ENCODE measurements around the gene NYAP1. TPM values are rescaled to one million over a fixed set of nuclear protein-coding genes. Genes with fewer than 3 reads are reported as not detected.

Gene NYAP1
- total and polyA plus RNA-seq, 7 donors = 0.23 to 1.6 (median 1.4) TPM; not detected in 1

GRCh38 chr7:100489824-100490223 lies 6.1 kb downstream of the NYAP1 start:
- TF ChIP-seq EP300 (IDR thresholded peaks at IDR 0.05) (no peak), POLR2AphosphoS5 (IDR thresholded peaks at IDR 0.05) (no peak), CTCF (IDR thresholded peaks at IDR 0.05) (no peak), POLR2A (IDR thresholded peaks at IDR 0.05) (no peak)
- Histone ChIP-seq H3K4me3 (no peak overlapping the region), H3K27ac (no peak overlapping the region), H3K27me3 (peaks cover 0 to 10% (median 0%) of the 10 kb centered on the region in 3 donors), H3K36me3 (no peaks in the 10 kb centered on the region), H3K4me1 (peaks cover 0 to 13% (median 11%) of the 10 kb centered on the region in 4 donors), H3K9me3 (no peaks in the 10 kb centered on the region)
- no peak for DNase-seq
- 20 to 31% methylated on average over 9 of the region's 9 CpGs for WGBS, 2 donors
- intact Hi-C loops (cut with DNase I) = no loop called here

- Histone ChIP-seq H3K36me3 (no peaks in the 10 kb centered on the region), H3K27me3 (peaks cover 0 to 10% (median 0%) of the 10 kb centered on the region in 3 donors), H3K9me3 (no peaks in the 10 kb centered on the region), H3K4me3 (no peak overlapping the region), H3K27ac (no peak overlapping the region), H3K4me1 (peaks cover 0 to 13% (median 11%) of the 10 kb centered on the region in 4 donors)
- 37 to 76% methylated on average over 25 of the region's 25 CpGs for WGBS, 2 donors
- no peak for DNase-seq
- no peak for TF ChIP-seq POLR2AphosphoS5 (IDR thresholded peaks at IDR 0.05)
- TF ChIP-seq CTCF (IDR thresholded peaks at IDR 0.05) = no peak
- no peak for TF ChIP-seq EP300 (IDR thresholded peaks at IDR 0.05)
- TF ChIP-seq POLR2A (IDR thresholded peaks at IDR 0.05) = no peak
- intact Hi-C loops (cut with DNase I) = no loop called here
These were observed 6.9 kb downstream of the NYAP1 start for GRCh38 chr7:100490483-100491191.

GRCh38 chr7:100491192-100491578 lies 7.5 kb downstream of the NYAP1 start:
- no peak overlapping the region for H3K4me3 ChIP-seq
- peaks cover 0 to 13% (median 11%) of the 10 kb centered on the region in 4 donors for H3K4me1 ChIP-seq
- no peak for DNase-seq
- no peak for TF ChIP-seq EP300 (IDR thresholded peaks at IDR 0.05)
- intact Hi-C loops (cut with DNase I) = no loop called here
- no peaks in the 10 kb centered on the region for H3K9me3 ChIP-seq
- 96 to 97% methylated on average over 5 of the region's 5 CpGs for WGBS, 2 donors
- H3K27me3 ChIP-seq = peaks cover 0 to 10% (median 0%) of the 10 kb centered on the region in 3 donors
- H3K27ac ChIP-seq = no peak overlapping the region
- no peaks in the 10 kb centered on the region for H3K36me3 ChIP-seq

GRCh38 chr7:100492738-100493475 lies 9.2 kb downstream of the NYAP1 start:
- peak overlapping the region in 3 of 4 donors; percentile 32 to 45 (median 42) for H3K4me3 ChIP-seq
- peaks cover 0 to 13% (median 11%) of the 10 kb centered on the region in 4 donors for H3K4me1 ChIP-seq
- peaks cover 0 to 10% (median 0%) of the 10 kb centered on the region in 3 donors for H3K27me3 ChIP-seq
- H3K36me3 ChIP-seq = no peaks in the 10 kb centered on the region
- TF ChIP-seq CTCF (IDR thresholded peaks at IDR 0.05) = no peak
- TF ChIP-seq EP300 (IDR thresholded peaks at IDR 0.05) = no peak
- no peak for TF ChIP-seq POLR2A (IDR thresholded peaks at IDR 0.05)
- TF ChIP-seq POLR2AphosphoS5 (IDR thresholded peaks at IDR 0.05) = no peak
- no peaks in the 10 kb centered on the region for H3K9me3 ChIP-seq
- intact Hi-C loops (cut with DNase I) = no loop called here
- DNase-seq = no peak
- peak overlapping the region in 1 of 4 donors; percentile 44 for H3K27ac ChIP-seq
- WGBS, 2 donors = 72 to 83% methylated on average over 5 of the region's 5 CpGs

All from sigmoid colon (tissue), 7 donors.